ENCODE data around the gene ATRNL1. TPM values are rescaled to one million over a fixed set of nuclear protein-coding genes. Genes with fewer than 3 reads are reported as not detected.

ATRNL1 gene
- total and polyA plus RNA-seq, 12 donors = 4.8 to 217 (median 92.4) TPM

- TF ChIP-seq CTCF (IDR thresholded peaks at IDR 0.05) (no peak), POLR2A (IDR thresholded peaks at IDR 0.05) (no peak)
- Histone ChIP-seq H3K4me3 (no peak overlapping the region), H3K27me3 (no peaks in the 10 kb centered on the region), H3K9me3 (replicated peaks in 1 of 3) (peaks cover 0 to 5% (median 0%) of the 10 kb centered on the region in 3 donors), H3K4me1 (replicated peaks in 1 of 2) (peaks cover 0 to 9% of the 10 kb centered on the region in 2 donors), H3K36me3 (replicated peaks in 1 of 2) (no peaks in the 10 kb centered on the region), H3K27ac (no peak overlapping the region)
- DNase-seq = no peak
- intact Hi-C loops (cut with DNase I) = no loop called here
Measured at GRCh38 chr10:115801457-115801856, 708.3 kb downstream of the ATRNL1 start.

- H3K36me3 ChIP-seq (replicated peaks in 1 of 2) = no peaks in the 10 kb centered on the region
- no peaks in the 10 kb centered on the region for H3K27me3 ChIP-seq
- intact Hi-C loops (cut with DNase I) = no loop called here
- 73 to 84% (median 77%) methylated on average over 2 of the region's 2 CpGs for WGBS, 4 donors
- TF ChIP-seq POLR2A (IDR thresholded peaks at IDR 0.05) (no peak), CTCF (IDR thresholded peaks at IDR 0.05) (no peak)
- H3K4me1 ChIP-seq (replicated peaks in 1 of 2) = peaks cover 0 to 4% of the 10 kb centered on the region in 2 donors
- no peak overlapping the region for H3K4me3 ChIP-seq
- H3K9me3 ChIP-seq (replicated peaks in 1 of 3) = peaks cover 0 to 5% (median 0%) of the 10 kb centered on the region in 3 donors
- DNase-seq = no peak
- H3K27ac ChIP-seq = no peak overlapping the region
Measured at GRCh38 chr10:115801992-115802391, 708.8 kb downstream of the ATRNL1 start.

GRCh38 chr10:115802911-115803310 is 709.7 kb downstream of the ATRNL1 start:
- no peaks in the 10 kb centered on the region for H3K36me3 ChIP-seq (replicated peaks in 1 of 2)
- no peak for DNase-seq
- peaks cover 0 to 3% of the 10 kb centered on the region in 2 donors for H3K4me1 ChIP-seq (replicated peaks in 1 of 2)
- no peak overlapping the region for H3K27ac ChIP-seq
- H3K4me3 ChIP-seq = no peak overlapping the region
- TF ChIP-seq POLR2A (IDR thresholded peaks at IDR 0.05) = no peak
- TF ChIP-seq CTCF (IDR thresholded peaks at IDR 0.05) = no peak
- intact Hi-C loops (cut with DNase I) = no loop called here
- no peaks in the 10 kb centered on the region for H3K27me3 ChIP-seq
- peaks cover 0 to 5% (median 0%) of the 10 kb centered on the region in 3 donors for H3K9me3 ChIP-seq (replicated peaks in 1 of 3)

GRCh38 chr10:115814542-115814941 is 721.4 kb downstream of the ATRNL1 start:
- Histone ChIP-seq H3K27me3 (no peaks in the 10 kb centered on the region), H3K4me1 (replicated peaks in 1 of 2) (no peaks in the 10 kb centered on the region), H3K4me3 (no peak overlapping the region), H3K36me3 (replicated peaks in 1 of 2) (no peaks in the 10 kb centered on the region), H3K9me3 (replicated peaks in 1 of 3) (peaks cover 0 to 5% (median 0%) of the 10 kb centered on the region in 3 donors), H3K27ac (no peak overlapping the region)
- WGBS, 4 donors = 41 to 65% (median 51%) methylated on average over 2 of the region's 2 CpGs
- TF ChIP-seq CTCF (IDR thresholded peaks at IDR 0.05) = no peak
- TF ChIP-seq POLR2A (IDR thresholded peaks at IDR 0.05) = no peak
- no peak for DNase-seq
- intact Hi-C loops (cut with DNase I) = no loop called here
